Thoracic aorta (tissue), 2 donors: Measurements from ENCODE around the gene LRRC4. TPM values are rescaled to one million over a fixed set of nuclear protein-coding genes. Genes with fewer than 3 reads are reported as not detected.

Experiments
- ATAC-seq: fragments of 150-250 bp; one replicate; pipeline ENCODE4 v1.8.0; 2017; ENCODE audit warnings: low read depth; ENCODE audit not compliant: insufficient number of reproducible peaks, low FRiP score
- DNase-seq: peaks from one replicate; pipeline ENCODE4 v3.0.0-alpha.2; 2020; ENCODE audit warnings: low spot score
- H3K27ac ChIP-seq, 2 donors: fragments of 200-600 bp; sonication (generic); 1 replicate in 1 of 2; 2 replicates in 1 of 2; pipeline ENCODE4 v1.5.1; 2016; ENCODE audit warnings: mild to moderate bottlenecking in 2 of 2, moderate library complexity in 2 of 2
- H3K27me3 ChIP-seq: fragments of 200-600 bp; sonication (generic); replicated peaks from 2 replicates; pipeline ENCODE4 v1.6.0; 2016; ENCODE audit warnings: mild to moderate bottlenecking; ENCODE audit not compliant: insufficient read depth
- H3K36me3 ChIP-seq: fragments of 200-600 bp; sonication (generic); one replicate; pipeline ENCODE4 v1.5.1; 2016
- H3K4me1 ChIP-seq, 2 donors: fragments of 200-600 bp; sonication (generic); 1 replicate in 1 of 2; 2 replicates in 1 of 2; pipeline versions ENCODE4 v1.5.1 to v1.6.0; 2016; ENCODE audit warnings: low read depth in 2 of 2, mild to moderate bottlenecking in 1 of 2; ENCODE audit not compliant: control insufficient read depth in 1 of 2
- H3K4me3 ChIP-seq: fragments of 200-600 bp; sonication (generic); 2 replicates; pipeline ENCODE4 v1.5.1; 2016; ENCODE audit warnings: mild to moderate bottlenecking
- H3K9me3 ChIP-seq: fragments of 200-600 bp; sonication (generic); 2 replicates; pipeline ENCODE4 v1.5.1; 2016
- CTCF ChIP-seq: fragments of 200-600 bp; sonication (generic); IDR thresholded peaks from one replicate; pipeline ENCODE4 v1.5.1; 2019; ENCODE audit warnings: antibody characterized with exemption
- total RNA-seq, 2 donors: library from RNA; depleted of rRNA; stranded (reverse); fragments of >200 nt; gene quantifications; one replicate each; pipeline versions ENCODE4 v1.1.0 to v1.2.3, GENCODE V29; 2016

LRRC4 gene
- total RNA-seq, 2 donors from 2014 or later, result 0.85 to 2.2 TPM

GRCh38 chr7:128059143-128059988 lies 28.1 kb upstream of the LRRC4 start:
- Histone ChIP-seq H3K4me1 (no peaks in the 10 kb centered on the region), H3K4me3 (no peak overlapping the region), H3K27me3 (no peaks in the 10 kb centered on the region), H3K36me3 (no peaks in the 10 kb centered on the region), H3K27ac (no peak overlapping the region), H3K9me3 (no peaks in the 10 kb centered on the region)
- no peak for TF ChIP-seq CTCF
- no peak for ATAC-seq
- no peak for DNase-seq

- H3K4me3 ChIP-seq, result no peak overlapping the region
- ATAC-seq, result no peak
These were observed 26.7 kb upstream of the LRRC4 start for GRCh38 chr7:128057909-128058308.

GRCh38 chr7:128056901-128057300 lies 25.7 kb upstream of the LRRC4 start:
- no peaks in the 10 kb centered on the region for H3K9me3 ChIP-seq
- no peak overlapping the region for H3K4me3 ChIP-seq
- TF ChIP-seq CTCF, result no peak
- DNase-seq (no peak), ATAC-seq (no peak)
- H3K4me1 ChIP-seq, result no peaks in the 10 kb centered on the region
- H3K36me3 ChIP-seq, result no peaks in the 10 kb centered on the region
- H3K27me3 ChIP-seq, result no peaks in the 10 kb centered on the region
- H3K27ac ChIP-seq, result no peak overlapping the region

More at GRCh38 chr7:128057909-128058308, 26.7 kb upstream of the LRRC4 start:
- Histone ChIP-seq H3K27me3 (no peaks in the 10 kb centered on the region), H3K36me3 (no peaks in the 10 kb centered on the region), H3K27ac (no peak overlapping the region), H3K4me1 (no peaks in the 10 kb centered on the region), H3K9me3 (no peaks in the 10 kb centered on the region)
- no peak for TF ChIP-seq CTCF
- no peak for DNase-seq

GRCh38 chr7:128055637-128056036 lies 24.4 kb upstream of the LRRC4 start:
- no peak overlapping the region for H3K27ac ChIP-seq
- H3K4me1 ChIP-seq, result no peaks in the 10 kb centered on the region
- H3K27me3 ChIP-seq, result no peaks in the 10 kb centered on the region
- TF ChIP-seq CTCF, result no peak
- no peak overlapping the region for H3K4me3 ChIP-seq
- H3K9me3 ChIP-seq, result no peaks in the 10 kb centered on the region
- ATAC-seq (no peak), DNase-seq (no peak)
- H3K36me3 ChIP-seq, result no peaks in the 10 kb centered on the region

GRCh38 chr7:128054511-128054910 lies 23.3 kb upstream of the LRRC4 start:
- no peaks in the 10 kb centered on the region for H3K27me3 ChIP-seq
- H3K27ac ChIP-seq, result no peak overlapping the region
- ATAC-seq (no peak), DNase-seq (no peak)
- H3K4me1 ChIP-seq, result no peaks in the 10 kb centered on the region
- no peaks in the 10 kb centered on the region for H3K36me3 ChIP-seq
- H3K4me3 ChIP-seq, result no peak overlapping the region
- TF ChIP-seq CTCF, result no peak
- H3K9me3 ChIP-seq, result no peaks in the 10 kb centered on the region
